ENCODE measurements around the gene TGM2. TPM values are rescaled to one million over a fixed set of nuclear protein-coding genes. Genes with fewer than 3 reads are reported as not detected.

TGM2 gene
- total and polyA plus RNA-seq, 12 donors, result 146 to 993 (median 463) TPM

GRCh38 chr20:38126932-38127621 is 38.0 kb downstream of the TGM2 start:
- Histone ChIP-seq H3K4me1 (peaks cover 19 to 54% (median 42%) of the 10 kb centered on the region in 9 donors), H3K27me3 (no peaks in the 10 kb centered on the region), H3K4me3 (no peak overlapping the region), H3K9me3 (no peaks in the 10 kb centered on the region), H3K27ac (peak overlapping the region; percentile 67 to 91 (median 82)), H3K36me3 (peaks cover 0 to 40% (median 27%) of the 10 kb centered on the region in 9 donors)
- WGBS, 2 donors, result 28 to 29% methylated on average over 12 of the region's 12 CpGs
- intact Hi-C loops (cut with DNase I), result loop anchor here in 2 of 10 donors (5.0 kb wide), 1 partner anchor 35 kb away; no protein-coding TSS in a partner anchor
- DNase-seq, result peak in 1 of 2 donors; percentile 72
- TF ChIP-seq CTCF (IDR thresholded peaks at IDR 0.05), result peak in 2 of 9 donors; percentile 11 to 18
- ATAC-seq, result peak; percentile 66 to 87 (median 78)

GRCh38 chr20:38126146-38126921 is 38.7 kb downstream of the TGM2 start:
- H3K27ac ChIP-seq, result peak overlapping the region; percentile 67 to 91 (median 82)
- WGBS, 2 donors, result 63 to 68% methylated on average over 7 of the region's 7 CpGs
- intact Hi-C loops (cut with DNase I), result loop anchor here in 2 of 10 donors (5.0 kb wide), 1 partner anchor 36 kb away; no protein-coding TSS in a partner anchor
- peaks cover 19 to 50% (median 42%) of the 10 kb centered on the region in 9 donors for H3K4me1 ChIP-seq
- peaks cover 0 to 33% (median 20%) of the 10 kb centered on the region in 9 donors for H3K36me3 ChIP-seq
- ATAC-seq (peak in 6 of 8 donors; percentile 1 to 53 (median 16)), DNase-seq (no peak)
- no peak overlapping the region for H3K4me3 ChIP-seq
- no peaks in the 10 kb centered on the region for H3K27me3 ChIP-seq
- TF ChIP-seq CTCF (IDR thresholded peaks at IDR 0.05), result no peak
- no peaks in the 10 kb centered on the region for H3K9me3 ChIP-seq

- Histone ChIP-seq H3K4me1 (peaks cover 19 to 49% (median 42%) of the 10 kb centered on the region in 9 donors), H3K27ac (peak overlapping the region; percentile 22 to 91 (median 82)), H3K36me3 (peaks cover 0 to 23% (median 12%) of the 10 kb centered on the region in 9 donors), H3K27me3 (no peaks in the 10 kb centered on the region), H3K9me3 (no peaks in the 10 kb centered on the region), H3K4me3 (no peak overlapping the region)
- TF ChIP-seq CTCF (IDR thresholded peaks at IDR 0.05), result peak in 4 of 9 donors; percentile 7 to 28 (median 12)
- DNase-seq (peak; percentile 74 to 78), ATAC-seq (peak in 7 of 8 donors; percentile 8 to 61 (median 43))
- 58% methylated on average over 18 of the region's 18 CpGs for WGBS, 2 donors
- intact Hi-C loops (cut with DNase I), result loop anchor here in 2 of 10 donors (5.0 kb wide), 1 partner anchor 37 kb away; no protein-coding TSS in a partner anchor
These were observed 39.7 kb downstream of the TGM2 start for GRCh38 chr20:38125157-38126056.
